T-helper 17 cell (primary cell): ENCODE measurements around the gene TRAF2. TPM values are rescaled to one million over a fixed set of nuclear protein-coding genes. Genes with fewer than 3 reads are reported as not detected.
A peak's percentile ranks its signal among the peaks of the same experiment; 100 is the strongest.
"Not testable (repeated sequence)": the region's sequence is repeated elsewhere in the genome, so short reads cannot be mapped to it uniquely, and the experiment has no call there.

Experiments
- ATAC-seq: fragments of 150-1000 bp; cut with Tn5 transposase; 2 replicates; pipeline ENCODE4 v1.10.0; 2021; ENCODE audit warnings: mild to moderate bottlenecking, moderate library complexity
- DNase-seq, 3 donors: peaks; one replicate each; pipeline versions ENCODE4 v3.0.0 to v3.0.0-alpha.2; 2020 to 2021
- H3K9me3 ChIP-seq: one replicate; pipeline ENCODE4 v1.7.0; 2013; ENCODE audit warnings: low read length, mild to moderate bottlenecking; ENCODE audit not compliant: control insufficient read depth, poor library complexity, severe bottlenecking
- H3K27ac Mint-ChIP-seq: one replicate; pipeline ENCODE4 v1.8.0; 2022; ENCODE audit warnings: mild to moderate bottlenecking, moderate library complexity, mixed read lengths
- H3K27me3 Mint-ChIP-seq: one replicate; pipeline ENCODE4 v1.8.0; 2022; ENCODE audit warnings: mixed read lengths
- H3K36me3 Mint-ChIP-seq: one replicate; pipeline ENCODE4 v1.8.0; 2022; ENCODE audit warnings: low read depth, mixed read lengths
- H3K4me1 Mint-ChIP-seq: one replicate; pipeline ENCODE4 v1.8.0; 2022; ENCODE audit warnings: mild to moderate bottlenecking, mixed read lengths
- H3K4me3 Mint-ChIP-seq: one replicate; pipeline ENCODE4 v1.8.0; 2022; ENCODE audit warnings: mild to moderate bottlenecking, moderate library complexity, mixed read lengths
- total RNA-seq, 4 donors: library from RNA in 2 of 4; stranded (reverse) in 2 of 4; gene quantifications; one replicate each; pipeline ENCODE4 v1.2.3 and lab custom pipeline; 2022 to 2026

The TRAF2 gene
- total RNA-seq (10 to 100 TPM; 20.8 to 21.4 TPM), total RNA-seq (lab: John Stamatoyannopoulos, UW) (22.1 to 38.2 reads per million in 2 donors)

- H3K27ac Mint-ChIP-seq: peak within 1 kb of the TSS; percentile 95
- no peaks in the 10 kb centered on the region for H3K27me3 Mint-ChIP-seq
- H3K9me3 ChIP-seq: no peaks in the 10 kb centered on the region
- H3K36me3 Mint-ChIP-seq: no peaks in the 10 kb centered on the region
- H3K4me3 Mint-ChIP-seq: peak within 1 kb of the TSS; percentile 88
- DNase-seq (peak; percentile 95 to 97 (median 97)), ATAC-seq (peak; percentile 90)
- peaks cover 18% of the 10 kb centered on the region for H3K4me1 Mint-ChIP-seq
Measured at GRCh38 chr9:136885950-136886578, at the start of gene TRAF2. TSS of gene TRAF2 (plus strand) at chr9:136886516. CDS start at chr9:136898741, 12,225 bp downstream.

- H3K36me3 Mint-ChIP-seq: peaks cover 3% of the 10 kb centered on the region
- DNase-seq: no peak
- H3K4me3 Mint-ChIP-seq: no peak overlapping the region
- H3K4me1 Mint-ChIP-seq: peaks cover 5% of the 10 kb centered on the region
- no peaks in the 10 kb centered on the region for H3K27me3 Mint-ChIP-seq
- ATAC-seq: no peak
- no peaks in the 10 kb centered on the region for H3K9me3 ChIP-seq
- no peak overlapping the region for H3K27ac Mint-ChIP-seq
Measured at GRCh38 chr9:136837146-136837855, 49.0 kb upstream of the TRAF2 start.

- not testable (repeated sequence) for H3K4me3 Mint-ChIP-seq, H3K36me3 Mint-ChIP-seq, H3K27me3 Mint-ChIP-seq, H3K27ac Mint-ChIP-seq, H3K9me3 ChIP-seq, ATAC-seq, DNase-seq, H3K4me1 Mint-ChIP-seq
Measured at GRCh38 chr9:136837856-136838277, 48.4 kb upstream of the TRAF2 start.

- no peak for DNase-seq
- Mint-ChIP-seq H3K27ac (no peak overlapping the region), H3K27me3 (no peaks in the 10 kb centered on the region)
Measured at GRCh38 chr9:136838314-136839228, 47.7 kb upstream of the TRAF2 start.

GRCh38 chr9:136839229-136840139 is 46.8 kb upstream of the TRAF2 start:
- peak overlapping the region; percentile 90 for H3K27ac Mint-ChIP-seq
- DNase-seq (no peak), ATAC-seq (no peak)
- no peaks in the 10 kb centered on the region for H3K9me3 ChIP-seq
- no peak overlapping the region for H3K4me3 Mint-ChIP-seq
- peaks cover 3% of the 10 kb centered on the region for H3K36me3 Mint-ChIP-seq
- H3K27me3 Mint-ChIP-seq: no peaks in the 10 kb centered on the region
- H3K4me1 Mint-ChIP-seq: peaks cover 6% of the 10 kb centered on the region

More at GRCh38 chr9:136838314-136839228, 47.7 kb upstream of the TRAF2 start:
- peaks cover 6% of the 10 kb centered on the region for H3K4me1 Mint-ChIP-seq
- H3K9me3 ChIP-seq: no peaks in the 10 kb centered on the region
- H3K36me3 Mint-ChIP-seq: peaks cover 3% of the 10 kb centered on the region
- no peak for ATAC-seq
- H3K4me3 Mint-ChIP-seq: no peak overlapping the region

- Mint-ChIP-seq H3K4me1 (peaks cover 6% of the 10 kb centered on the region), H3K4me3 (no peak overlapping the region), H3K36me3 (peaks cover 3% of the 10 kb centered on the region), H3K27ac (peak overlapping the region; percentile 90), H3K27me3 (no peaks in the 10 kb centered on the region)
- ATAC-seq (no peak), DNase-seq (no peak)
- H3K9me3 ChIP-seq: no peaks in the 10 kb centered on the region
Measured at GRCh38 chr9:136840140-136840876, 46.0 kb upstream of the TRAF2 start.

GRCh38 chr9:136840877-136841645 is 45.3 kb upstream of the TRAF2 start:
- Mint-ChIP-seq H3K27ac (no peak overlapping the region), H3K4me3 (peak overlapping the region; percentile 92), H3K27me3 (no peaks in the 10 kb centered on the region), H3K4me1 (peaks cover 6% of the 10 kb centered on the region), H3K36me3 (peaks cover 3% of the 10 kb centered on the region)
- ATAC-seq: no peak
- no peaks in the 10 kb centered on the region for H3K9me3 ChIP-seq
- no peak for DNase-seq

- ATAC-seq: not testable (repeated sequence)
Measured at GRCh38 chr9:136841646-136842379, 44.5 kb upstream of the TRAF2 start.

GRCh38 chr9:136842380-136842948 is 43.9 kb upstream of the TRAF2 start, which contains the start of gene AJM1:
TSS of gene AJM1 (plus strand) at chr9:136842478. CDS start at chr9:136844415, 1,937 bp downstream.
- not testable (repeated sequence) for H3K27ac Mint-ChIP-seq, H3K36me3 Mint-ChIP-seq, H3K9me3 ChIP-seq, H3K27me3 Mint-ChIP-seq
- ATAC-seq (peak; percentile 92), DNase-seq (peak; percentile 69 to 78 (median 70))
- Mint-ChIP-seq H3K4me3 (peak within 1 kb of the TSS; percentile 92), H3K4me1 (peaks cover 11% of the 10 kb centered on the region)

More at GRCh38 chr9:136841646-136842379, 44.5 kb upstream of the TRAF2 start:
- Mint-ChIP-seq H3K4me3 (peak overlapping the region; percentile 92), H3K4me1 (peaks cover 11% of the 10 kb centered on the region)
- not testable (repeated sequence) for H3K36me3 Mint-ChIP-seq, H3K27me3 Mint-ChIP-seq, H3K27ac Mint-ChIP-seq, H3K9me3 ChIP-seq, DNase-seq

GRCh38 chr9:136843159-136843800 is 43.0 kb upstream of the TRAF2 start:
- peaks cover 12% of the 10 kb centered on the region for H3K27me3 Mint-ChIP-seq
- not testable (repeated sequence) for ATAC-seq, H3K36me3 Mint-ChIP-seq, H3K9me3 ChIP-seq, DNase-seq, H3K27ac Mint-ChIP-seq
- H3K4me1 Mint-ChIP-seq: peaks cover 18% of the 10 kb centered on the region
- peak overlapping the region; percentile 49 for H3K4me3 Mint-ChIP-seq
